Endometrial microvascular endothelial cells (primary cell): ENCODE data around the gene CD86. TPM values are rescaled to one million over a fixed set of nuclear protein-coding genes. Genes with fewer than 3 reads are reported as not detected.
"Not testable (repeated sequence)": the region's sequence is repeated elsewhere in the genome, so short reads cannot be mapped to it uniquely, and the experiment has no call there.

Experiments
- in situ Hi-C: cut with HindIII; loops from 2 replicates; pipeline ENCODE4 v1.10.0; 2017; ENCODE audit warnings: low sequenced_read_pairs, low pct_unique_long_range_greater_than_20kb; ENCODE audit errors: inconsistent ontology term
- total RNA-seq: library from RNA; depleted of rRNA; stranded (reverse); fragments of >200 nt; gene quantifications from one replicate; pipeline ENCODE4 v1.2.3, GENCODE V29; 2015; ENCODE audit errors: inconsistent ontology term

CD86 gene, protein sequence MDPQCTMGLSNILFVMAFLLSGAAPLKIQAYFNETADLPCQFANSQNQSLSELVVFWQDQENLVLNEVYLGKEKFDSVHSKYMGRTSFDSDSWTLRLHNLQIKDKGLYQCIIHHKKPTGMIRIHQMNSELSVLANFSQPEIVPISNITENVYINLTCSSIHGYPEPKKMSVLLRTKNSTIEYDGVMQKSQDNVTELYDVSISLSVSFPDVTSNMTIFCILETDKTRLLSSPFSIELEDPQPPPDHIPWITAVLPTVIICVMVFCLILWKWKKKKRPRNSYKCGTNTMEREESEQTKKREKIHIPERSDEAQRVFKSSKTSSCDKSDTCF
- total RNA-seq = not detected

DNA sequence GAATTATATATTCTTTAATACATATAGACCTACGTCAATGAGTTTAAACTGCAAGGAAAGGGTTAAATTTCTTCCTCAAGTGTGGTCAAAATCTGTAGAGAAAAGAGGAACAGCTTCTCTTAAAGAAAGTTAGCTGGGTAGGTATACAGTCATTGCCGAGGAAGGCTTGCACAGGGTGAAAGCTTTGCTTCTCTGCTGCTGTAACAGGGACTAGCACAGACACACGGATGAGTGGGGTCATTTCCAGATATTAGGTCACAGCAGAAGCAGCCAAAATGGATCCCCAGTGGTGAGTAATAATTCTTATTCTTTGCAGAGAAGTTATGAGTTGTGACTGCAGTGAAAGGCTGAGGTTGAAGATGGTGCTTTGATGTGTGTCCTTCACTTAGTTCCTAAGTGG lies at the start of gene CD86:
CD86 (plus strand) TSS at position 148 of the 400 bp plus-strand sequence; CDS start at position 276, 128 bp downstream.
- in situ Hi-C loops = no loop called here

DNA sequence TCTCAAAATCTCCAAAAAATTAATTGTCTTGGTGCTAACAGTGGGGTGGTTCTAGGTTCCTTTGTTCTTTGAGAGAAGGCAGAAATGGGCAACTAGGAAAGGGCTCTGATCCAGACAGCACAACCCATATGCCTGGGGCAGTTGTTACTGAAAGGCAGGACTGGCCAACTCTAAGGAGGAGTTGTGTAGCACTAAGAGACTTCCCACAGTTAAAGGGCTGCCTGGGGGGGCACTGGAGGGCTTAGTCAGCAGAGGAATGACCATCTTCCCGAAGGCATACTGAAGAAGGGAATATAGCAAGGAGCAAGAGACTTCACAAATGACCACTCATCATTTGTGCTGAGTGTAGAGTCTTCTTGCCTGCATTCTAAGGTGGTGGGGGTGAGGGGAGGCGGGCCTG lies 48.9 kb upstream of the CD86 start:
- in situ Hi-C loops = no loop called here

DNA sequence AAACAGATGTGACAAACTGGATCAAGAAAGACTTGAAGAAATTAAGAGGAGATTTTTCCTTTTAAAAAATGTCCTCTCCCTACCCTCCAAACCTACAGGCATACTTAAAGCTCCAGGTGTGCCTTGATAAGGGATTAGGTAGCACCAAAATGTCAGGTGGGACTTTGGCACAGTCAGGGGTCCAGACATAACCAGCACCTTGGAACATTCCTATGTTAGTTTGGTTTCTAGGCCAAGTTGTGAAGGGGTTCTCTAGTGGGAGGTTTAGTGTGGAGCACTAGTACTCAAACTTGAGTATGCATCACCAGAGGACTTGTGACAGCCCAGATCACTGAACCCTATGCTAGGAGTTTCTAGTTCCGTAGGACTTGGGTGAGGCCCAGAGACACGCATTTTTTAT lies 47.0 kb upstream of the CD86 start:
- in situ Hi-C loops = no loop called here

DNA sequence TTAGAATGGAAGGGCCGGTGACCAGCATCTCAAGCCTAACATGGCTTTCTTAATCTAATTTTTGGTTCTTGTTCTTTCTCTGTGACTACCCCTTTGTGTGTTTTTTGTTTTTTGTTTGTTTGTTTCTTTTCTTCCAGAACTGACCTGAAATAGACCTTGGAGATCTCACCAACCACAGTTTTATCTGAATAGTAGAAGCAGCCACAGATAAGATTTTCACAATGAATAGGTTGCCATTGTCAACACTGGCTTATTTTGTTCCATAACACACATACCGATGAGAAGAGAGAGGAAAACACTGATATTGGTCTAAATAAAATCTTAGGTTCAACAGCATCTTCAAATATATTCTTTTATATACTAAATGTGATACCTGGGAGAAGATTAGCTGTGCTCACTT lies 44.7 kb upstream of the CD86 start:
- in situ Hi-C loops = no loop called here

DNA sequence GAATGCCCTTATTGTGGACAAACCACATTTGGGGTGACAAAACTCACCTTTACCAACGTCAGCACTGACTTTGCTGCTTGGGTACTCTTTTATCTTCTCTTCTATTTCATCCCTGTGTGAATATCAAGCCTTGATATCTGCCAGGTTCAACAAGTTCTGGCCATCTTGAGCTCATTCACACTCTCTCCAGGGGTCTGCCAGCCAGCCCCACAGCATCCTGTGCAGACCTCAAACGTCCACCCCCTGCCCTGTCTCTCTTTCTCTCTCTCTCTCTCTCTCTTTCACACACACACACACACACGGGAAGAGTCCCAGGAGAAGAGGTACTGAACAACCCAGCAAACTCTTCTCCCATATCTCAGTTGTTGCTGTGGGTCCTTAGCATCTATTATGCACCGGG lies 43.8 kb upstream of the CD86 start:
- in situ Hi-C loops = no loop called here

DNA sequence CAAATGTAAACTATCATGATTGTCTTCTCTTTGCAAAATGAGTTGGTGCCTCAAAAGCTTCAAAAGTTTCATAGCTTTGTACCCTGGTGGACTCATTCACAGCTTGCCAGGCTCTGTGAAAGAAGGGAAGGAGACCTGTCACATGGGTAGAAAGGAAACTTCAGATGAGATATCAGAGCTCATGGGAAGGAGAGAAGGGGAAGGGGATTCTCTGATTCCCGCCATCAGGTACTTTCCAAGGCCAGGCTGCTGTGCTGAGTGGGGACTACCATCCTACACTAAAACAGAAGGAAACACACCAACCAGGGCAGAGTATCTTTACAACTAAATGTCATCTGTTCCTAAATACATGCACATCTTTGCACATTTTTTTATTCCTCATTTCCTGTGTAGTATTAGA lies 42.3 kb upstream of the CD86 start:
- in situ Hi-C loops = no loop called here

DNA sequence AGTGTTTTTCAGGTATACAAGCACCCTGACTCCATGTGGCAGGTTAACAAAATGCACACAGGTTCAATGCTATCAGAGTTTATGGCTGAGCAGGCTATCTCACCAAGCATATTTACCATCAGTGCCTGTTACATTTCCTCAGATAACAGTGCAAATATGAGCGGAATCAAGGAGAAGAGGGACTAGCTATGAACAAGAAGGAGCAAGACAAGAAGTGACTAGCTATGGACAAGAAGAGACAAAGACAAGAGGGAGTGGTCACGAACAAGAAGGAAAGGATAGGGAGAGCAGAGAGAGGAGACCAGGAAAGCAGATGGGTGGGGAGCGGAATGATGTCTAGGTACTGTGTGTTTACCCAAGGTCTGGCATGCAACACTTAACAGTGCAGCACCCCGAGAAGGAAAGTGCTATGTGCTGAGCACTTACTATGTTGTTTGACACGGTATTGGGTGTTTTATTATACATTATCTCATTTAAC lies 41.7 kb upstream of the CD86 start:
- in situ Hi-C loops = no loop called here

DNA sequence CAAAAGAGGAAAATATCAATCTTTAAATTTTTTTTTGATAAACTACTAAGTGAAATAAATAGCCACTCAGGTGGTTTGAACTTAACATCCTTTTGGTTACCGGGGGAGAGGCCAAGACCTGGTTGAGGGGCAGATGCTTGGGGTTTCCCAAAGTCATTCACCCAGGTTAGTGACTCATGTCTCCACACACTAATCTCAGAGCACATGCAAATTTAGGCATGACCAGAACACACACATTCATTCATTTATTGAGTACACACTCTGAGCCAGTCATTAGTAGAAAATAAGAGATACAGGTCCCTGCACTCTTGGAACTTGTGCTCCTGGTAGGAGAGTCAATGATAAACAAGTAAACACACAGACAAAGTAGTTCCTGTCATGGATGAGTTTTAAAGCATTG lies 40.4 kb upstream of the CD86 start:
- in situ Hi-C loops = no loop called here

DNA sequence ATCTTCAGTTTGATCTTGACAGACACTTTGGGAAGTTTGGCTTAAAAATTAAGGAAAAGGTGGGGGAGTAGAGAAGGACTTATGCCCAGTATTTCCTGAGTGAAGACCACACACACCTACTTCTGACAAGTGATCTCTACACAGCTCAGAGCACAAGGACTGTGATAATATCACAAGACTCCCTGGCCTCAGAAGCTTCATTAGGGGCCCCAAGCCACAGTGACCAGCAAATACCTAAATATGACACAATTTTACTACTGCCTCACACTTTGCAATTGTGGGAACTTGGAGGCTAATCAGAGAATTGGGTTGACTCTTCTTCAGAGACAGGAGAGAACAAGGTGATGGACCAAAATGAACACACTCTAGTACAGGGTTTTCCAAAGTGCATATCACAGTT lies 35.7 kb upstream of the CD86 start:
- in situ Hi-C loops = no loop called here

DNA sequence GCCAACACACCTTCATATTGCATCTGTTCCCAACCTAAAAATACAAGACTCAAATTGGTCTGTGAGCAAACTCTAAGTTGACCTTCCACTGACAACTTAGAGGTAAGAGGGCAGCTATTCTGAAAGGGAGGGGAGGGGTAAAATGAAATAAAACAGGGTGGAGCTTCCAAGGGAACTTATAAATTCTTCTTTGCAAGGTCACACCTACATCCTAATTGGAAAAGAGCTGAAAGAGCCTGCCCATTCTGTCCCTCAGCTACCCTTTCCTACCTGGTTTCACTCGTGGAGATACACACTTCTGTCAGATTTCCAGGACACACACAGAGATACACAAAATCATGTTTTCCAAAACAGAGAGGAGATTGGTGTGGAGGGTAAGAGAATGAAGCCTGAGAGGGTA lies 34.1 kb upstream of the CD86 start:
- in situ Hi-C loops = no loop called here

DNA sequence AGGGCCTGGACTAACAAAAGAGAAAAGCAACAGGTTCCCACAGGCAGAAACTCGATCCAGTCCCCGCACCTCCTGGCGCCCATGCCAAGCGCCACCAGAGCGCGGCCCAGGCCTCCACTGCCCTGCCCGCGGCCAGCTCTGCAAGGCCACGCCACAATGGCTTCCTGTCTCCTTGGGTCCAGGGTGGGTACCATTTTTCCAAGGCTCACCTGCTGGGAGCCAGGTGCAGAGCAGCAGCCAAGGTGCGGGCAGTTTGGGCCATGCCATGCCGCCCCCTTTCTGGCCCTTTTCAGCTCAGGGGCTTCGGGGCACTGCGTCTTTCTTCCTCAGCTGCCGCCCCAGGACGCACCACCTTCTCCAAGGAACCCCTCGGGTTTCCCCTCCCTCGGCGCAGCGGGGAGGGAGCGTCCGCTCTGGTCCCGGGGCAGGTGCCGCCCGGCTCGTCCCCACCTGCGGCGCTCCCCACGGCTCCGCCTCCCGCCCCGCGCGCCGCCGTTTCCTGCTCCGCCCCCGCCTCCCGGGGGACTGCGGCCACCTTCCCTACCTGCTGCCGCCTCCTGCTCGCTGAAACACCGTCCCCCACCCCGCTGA lies 33.3 kb upstream of the CD86 start, which contains the start of gene ILDR1:
ILDR1 (minus strand) TSS at position 437 of the 591 bp plus-strand sequence; CDS start at position 267, 170 bp downstream.
- in situ Hi-C loops = no loop called here

DNA sequence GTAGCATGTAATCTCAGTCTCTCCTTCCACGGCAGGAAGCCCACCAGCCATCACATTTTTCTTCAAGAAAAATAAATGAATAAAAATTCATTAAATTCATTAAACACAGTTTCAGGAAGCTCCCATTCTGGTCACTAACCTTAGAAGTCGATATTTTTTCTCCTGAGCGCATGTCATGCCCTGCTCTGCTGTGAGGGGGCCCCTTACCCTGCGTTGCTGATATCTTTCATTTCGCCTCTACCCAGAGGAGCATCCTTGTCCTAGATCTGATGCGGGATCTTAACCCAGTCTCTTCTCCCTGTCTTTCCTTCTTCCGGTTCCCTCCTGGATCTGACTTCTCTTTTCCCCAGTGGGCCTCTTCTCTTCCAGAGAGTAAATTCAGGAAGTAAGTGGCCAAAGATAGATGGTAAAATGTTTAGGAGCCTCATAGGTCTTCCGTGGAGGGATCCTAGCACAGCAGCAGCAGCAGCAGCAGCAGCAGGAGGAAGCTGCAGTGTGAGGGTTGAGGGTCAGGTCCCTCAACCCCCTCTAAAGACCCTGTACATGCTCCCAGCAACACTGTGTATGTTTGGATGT lies 31.7 kb upstream of the CD86 start:
- in situ Hi-C loops = no loop called here

DNA sequence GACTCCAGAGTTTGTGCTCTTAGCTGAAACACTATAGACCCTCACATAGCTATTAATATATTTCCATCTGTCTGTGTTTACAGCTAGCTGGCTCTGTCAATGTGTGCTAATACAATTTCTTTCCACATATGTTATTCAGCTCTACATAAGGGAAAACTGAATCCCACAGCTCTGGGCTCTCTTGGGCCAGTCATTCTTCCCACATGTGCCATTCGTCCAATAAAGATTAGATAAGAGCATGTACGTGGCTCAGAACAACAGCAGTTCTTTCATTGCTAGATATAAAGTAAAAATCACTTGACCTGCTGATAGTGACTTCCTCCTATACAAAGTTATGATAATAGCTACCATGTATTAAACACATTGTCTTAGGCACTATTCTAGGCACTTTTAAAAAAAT lies 30.4 kb upstream of the CD86 start:
- in situ Hi-C loops = no loop called here

DNA sequence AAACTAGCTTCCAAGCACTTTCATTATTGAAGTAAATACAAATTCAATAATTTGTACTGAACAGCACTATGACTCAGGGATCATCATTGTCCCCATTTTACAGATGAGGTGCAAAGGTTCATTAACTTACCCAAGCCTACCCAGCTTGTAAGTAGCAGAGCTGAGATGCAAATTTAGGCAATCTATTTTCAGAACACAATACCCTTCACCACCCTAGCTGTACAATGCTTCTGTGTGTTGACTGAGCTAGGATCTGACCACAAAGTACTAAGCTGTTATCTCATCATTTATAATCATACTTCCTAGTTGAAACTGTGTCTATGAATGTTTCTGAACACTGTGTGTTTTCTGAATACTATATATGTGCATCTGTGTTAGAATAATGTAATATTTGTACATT lies 29.9 kb upstream of the CD86 start:
- in situ Hi-C loops = no loop called here

DNA sequence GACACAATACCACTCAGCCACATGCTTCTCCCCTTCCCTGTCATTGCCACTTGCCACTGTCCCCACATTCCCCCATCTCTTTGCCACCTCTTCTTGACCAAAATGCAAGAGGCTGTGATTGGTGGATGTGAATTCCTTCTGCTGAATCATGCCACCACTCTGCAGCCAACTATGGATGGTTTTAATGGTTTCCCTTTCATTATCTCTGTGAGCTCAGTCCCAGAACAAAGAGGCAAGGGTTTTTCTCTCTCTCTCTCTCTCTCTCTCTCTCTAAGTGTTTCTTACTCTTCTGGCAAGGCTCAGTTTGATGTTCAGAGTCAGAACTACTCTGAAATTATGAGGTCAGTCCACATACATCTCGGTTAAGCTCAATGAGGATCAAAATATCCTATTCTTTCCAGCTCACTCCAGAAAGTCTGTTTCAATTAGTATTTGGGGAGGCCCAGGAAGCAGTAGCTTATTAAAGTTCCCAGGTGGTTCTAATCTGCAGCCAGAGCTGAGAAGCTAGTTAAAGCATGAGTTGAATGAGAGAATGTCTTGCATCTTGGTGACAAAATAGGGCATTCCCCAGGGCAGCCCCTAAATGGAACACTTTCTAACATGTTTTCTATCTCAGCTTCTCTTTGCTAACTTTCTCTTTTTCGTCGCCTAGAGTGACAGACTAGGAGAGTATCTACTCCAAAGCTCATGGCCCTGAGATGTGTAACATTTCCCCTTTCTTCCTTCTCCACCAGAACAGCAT lies 24.6 kb upstream of the CD86 start:
- in situ Hi-C loops = no loop called here

DNA sequence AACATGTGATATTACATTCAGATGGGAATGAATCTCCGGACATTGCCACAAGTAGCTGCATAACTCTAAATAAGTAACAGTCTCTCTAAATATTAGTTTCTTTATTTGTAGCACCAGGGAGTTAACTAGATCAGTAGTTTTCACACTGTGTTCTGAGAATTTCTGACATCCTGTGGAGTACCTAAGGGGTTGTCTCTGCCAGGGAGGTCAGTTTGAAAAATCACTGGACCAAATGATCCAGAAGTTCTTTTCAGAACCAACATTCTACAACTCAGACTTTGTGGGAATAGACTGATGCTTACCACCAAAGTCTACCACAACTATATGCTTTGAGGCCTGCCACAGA lies 24.1 kb upstream of the CD86 start:
- in situ Hi-C loops = no loop called here

DNA sequence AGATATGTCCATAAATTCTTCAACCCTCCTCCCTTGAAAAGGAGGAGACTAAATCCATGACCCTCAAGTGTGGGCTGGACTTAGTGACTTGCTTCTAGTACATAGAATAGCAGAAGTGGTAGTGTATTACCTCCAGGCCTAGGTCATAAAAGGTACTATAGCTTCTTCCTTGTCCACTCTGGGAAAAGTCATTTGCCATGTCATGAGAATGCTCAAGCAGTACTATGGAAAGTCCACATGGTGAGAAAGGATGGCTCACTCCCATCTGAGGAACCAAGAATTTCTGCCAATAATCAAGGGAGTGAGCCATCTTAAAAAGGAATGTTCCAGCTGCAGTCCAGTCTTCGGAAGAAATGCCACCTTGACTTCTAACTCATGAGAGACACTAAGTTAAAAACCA lies 22.6 kb upstream of the CD86 start:
- in situ Hi-C loops = no loop called here

DNA sequence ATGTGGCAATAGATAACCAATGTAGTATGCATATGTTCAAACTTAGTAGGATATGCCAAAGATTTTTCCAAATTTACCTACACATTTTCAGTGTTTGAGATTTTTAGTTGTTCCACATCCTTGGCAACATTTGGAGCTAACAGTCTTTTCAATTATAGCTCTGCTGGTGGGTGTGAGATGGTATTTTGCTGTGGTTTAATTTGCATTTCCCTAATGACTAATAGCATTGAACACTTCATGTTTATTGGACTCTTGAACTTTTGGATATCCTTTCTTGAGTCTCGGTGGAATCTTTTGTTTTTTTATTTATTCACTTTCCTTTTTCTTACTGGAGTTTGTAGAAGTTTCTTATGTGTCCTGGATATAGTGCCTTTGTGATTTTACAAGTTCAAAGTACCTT lies 22.1 kb upstream of the CD86 start:
- in situ Hi-C loops = no loop called here

DNA sequence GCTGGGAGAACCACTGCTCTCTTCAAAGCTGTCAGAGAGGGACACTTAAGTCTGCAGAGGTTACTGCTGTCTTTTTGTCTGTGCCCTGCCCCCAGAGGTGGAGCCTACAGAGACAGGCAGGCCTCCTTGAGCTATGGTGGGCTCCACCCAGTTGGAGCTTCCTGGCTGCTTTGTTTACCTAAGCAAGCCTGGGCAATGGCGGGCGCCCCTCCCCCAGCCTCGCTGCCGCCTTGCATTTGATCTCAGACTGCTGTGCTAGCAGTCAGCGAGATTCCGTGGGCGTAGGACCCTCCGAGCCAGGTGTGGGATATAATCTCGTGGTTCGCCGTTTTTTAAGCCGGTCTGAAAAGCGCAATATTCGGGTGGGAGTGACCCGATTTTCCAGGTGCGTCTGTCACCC lies 7.9 kb upstream of the CD86 start:
- in situ Hi-C loops = not testable (repeated sequence)

DNA sequence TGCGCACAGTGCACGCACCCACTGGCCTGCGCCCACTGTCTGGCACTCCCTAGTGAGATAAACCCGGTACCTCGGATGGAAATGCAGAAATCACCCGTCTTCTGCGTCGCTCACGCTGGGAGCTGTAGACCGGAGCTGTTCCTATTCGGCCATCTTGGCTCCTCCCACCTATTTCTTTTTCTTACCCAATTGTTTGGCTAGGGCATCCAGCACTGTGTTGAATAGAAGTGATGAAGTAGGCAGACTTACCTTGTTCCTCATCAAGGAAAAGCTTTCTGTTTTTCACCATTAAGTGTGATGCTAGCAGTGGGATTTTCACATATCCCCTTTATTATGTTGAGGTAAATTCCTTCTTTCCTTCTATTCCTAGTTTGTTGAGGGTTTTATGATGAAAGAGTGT lies 7.4 kb upstream of the CD86 start:
- in situ Hi-C loops = not testable (repeated sequence)
